ENCODE results near the gene RAE1. TPM values are rescaled to one million over a fixed set of nuclear protein-coding genes. Genes with fewer than 3 reads are reported as not detected.

RAE1 gene
- total and polyA plus RNA-seq, 2 of the 8 experiments (the other 6 are each of a cell fraction or from before 2014, with no cell fraction given): 35.9 to 44.9 TPM

DNA sequence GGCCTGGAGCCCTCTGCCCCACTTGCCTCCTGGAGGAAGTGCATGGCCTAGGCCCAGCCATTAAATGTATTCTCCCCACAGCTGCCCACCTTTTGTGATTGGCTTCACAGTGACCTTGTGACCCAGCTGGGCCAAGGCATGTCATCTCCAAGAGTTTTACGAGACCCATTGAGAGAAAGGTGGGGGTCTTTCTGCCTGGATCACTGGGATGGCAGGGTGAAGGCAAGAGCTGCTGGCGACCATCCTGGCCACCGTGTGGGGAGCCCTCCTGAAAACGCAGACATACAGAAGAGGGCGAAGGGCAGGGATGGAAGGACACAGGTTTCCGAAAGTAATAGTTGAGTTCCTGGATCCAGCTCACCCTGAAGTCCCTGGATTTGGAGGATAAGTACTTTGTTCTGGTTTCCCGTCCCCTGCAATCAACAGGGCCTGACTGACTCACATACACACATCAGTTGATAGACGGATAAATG lies 33.7 kb upstream of the RAE1 start:
- TF ChIP-seq MAFK (IDR thresholded peaks at IDR 0.05; ENCODE audit: low read depth, low read length) (no peak), TBP (IDR thresholded peaks at IDR 0.05; ENCODE audit: low read depth, low read length) (no peak), CREB1 (IDR thresholded peaks at IDR 0.05) (no peak)
- no peak overlapping the region for H2BK5ac ChIP-seq (ENCODE audit: low read depth, low read length)
- WGBS, 2 experiments (ENCODE audit: extremely low coverage in 1 of 2, insufficient coverage in 1 of 2, insufficient read length in 1 of 2, insufficient replicate concordance in 2 of 2, low coverage in 1 of 2, low lambda C conversion rate in 2 of 2, missing lambda C conversion rate in 1 of 2): 85% methylated on average over 8 of the region's 8 CpGs; no CpG with 5 or more reads in 1 of the 2 experiments
- H3K27me3 ChIP-seq (replicated peaks in 1 of 4; ENCODE audit: control insufficient read depth in 3 of 4, extremely low read depth in 1 of 4, insufficient read depth in 3 of 4, low read length in 3 of 4): peaks cover 0 to 2% (median 0%) of the 10 kb centered on the region in 4 experiments; a peak in 2 of 7 replicates
- H3K4me3 ChIP-seq (ENCODE audit: extremely low read depth in 1 of 4, insufficient read depth in 2 of 4, low read depth in 3 of 4, low read length in 4 of 4): no peak overlapping the region
- no peak overlapping the region for H3K23ac ChIP-seq (ENCODE audit: insufficient read length)
- H3K4ac ChIP-seq (replicated peaks; ENCODE audit: insufficient read length, low read depth, low read length): no peak overlapping the region
- H2BK20ac ChIP-seq (ENCODE audit: low read length): no peak overlapping the region
- H3K9ac ChIP-seq (replicated peaks in 1 of 4; ENCODE audit: extremely low read depth in 1 of 4, low read depth in 3 of 4, low read length in 3 of 4): no peak overlapping the region
- H4K5ac ChIP-seq (ENCODE audit: insufficient read length, low read depth, low read length): no peak overlapping the region
- H4K20me1 ChIP-seq (replicated peaks in 1 of 2; ENCODE audit: control insufficient read depth in 1 of 2, insufficient read depth in 2 of 2, low read length in 2 of 2): no peaks in the 10 kb centered on the region
- no peaks in the 10 kb centered on the region for H3K79me2 ChIP-seq (ENCODE audit: control insufficient read depth in 1 of 2, insufficient read depth in 2 of 2, low read length in 2 of 2)
- no peak overlapping the region for H3K56ac ChIP-seq (replicated peaks; ENCODE audit: insufficient read length, low read depth, low read length)
- no peaks in the 10 kb centered on the region for H3K9me3 ChIP-seq (ENCODE audit: insufficient read depth in 2 of 2, low read depth in 1 of 2, low read length in 1 of 2)
- no peaks in the 10 kb centered on the region; a peak in 1 of 7 replicates for H3K4me1 ChIP-seq (replicated peaks in 1 of 4; ENCODE audit: control insufficient read depth in 3 of 4, insufficient read depth in 4 of 4, low read length in 3 of 4)
- CTCF ChIA-PET (ENCODE audit: partially characterized antibody): interaction anchor here (0.9 to 2.4 kb wide), 7 partner anchors 9 to 226 kb away, joined by 3 to 14 read pairs (median 5); partner anchors contain the start of gene SPO11
- H3K36me3 ChIP-seq (ENCODE audit: control insufficient read depth in 2 of 4, insufficient read depth in 4 of 4, low read length in 3 of 4): no peaks in the 10 kb centered on the region
- H3K14ac ChIP-seq (ENCODE audit: insufficient read length): no peak overlapping the region
- no peak overlapping the region for H2BK12ac ChIP-seq (ENCODE audit: low read depth, low read length)
- no peak overlapping the region for H4K8ac ChIP-seq (ENCODE audit: extremely low read depth, insufficient read depth, low read length)
- H2BK15ac ChIP-seq (ENCODE audit: low read length): no peak overlapping the region
- no peak overlapping the region for H3K18ac ChIP-seq (ENCODE audit: extremely low read depth, low read length)
- DNase-seq (ENCODE audit: low read depth in 1 of 2, low spot score in 2 of 2) (no peak), FAIRE-seq (no peak)
- no peak overlapping the region for H3K27ac ChIP-seq (ENCODE audit: low read depth, low read length)
- no peak overlapping the region for H2AK5ac ChIP-seq (ENCODE audit: low read depth, low read length)
- H3K4me2 ChIP-seq (ENCODE audit: insufficient read depth in 1 of 2, low read depth in 2 of 2, low read length in 2 of 2): no peak overlapping the region
- H2AFZ ChIP-seq (ENCODE audit: low read length): no peak overlapping the region
- H4K91ac ChIP-seq (replicated peaks; ENCODE audit: insufficient read length, low read length): no peak overlapping the region
- H3K23me2 ChIP-seq (ENCODE audit: low read depth, low read length): no peaks in the 10 kb centered on the region
- no peaks in the 10 kb centered on the region for H3K79me1 ChIP-seq (ENCODE audit: low read depth, low read length)
- POLR2A ChIA-PET (ENCODE audit: partially characterized antibody): interaction anchor here (0.7 kb wide), 1 partner anchor 52 kb away, joined by 3 read pairs; no protein-coding TSS in a partner anchor
- no peak overlapping the region for H2BK120ac ChIP-seq (replicated peaks; ENCODE audit: low read depth, low read length)

Data from H1 (cell line).